ENCODE data around the gene PHRF1. TPM values are rescaled to one million over a fixed set of nuclear protein-coding genes. Genes with fewer than 3 reads are reported as not detected.

PHRF1 gene
- total and polyA plus RNA-seq, 2 of the 4 experiments (the other 2 are of a cell fraction) = 10.9 to 17.5 TPM

DNA sequence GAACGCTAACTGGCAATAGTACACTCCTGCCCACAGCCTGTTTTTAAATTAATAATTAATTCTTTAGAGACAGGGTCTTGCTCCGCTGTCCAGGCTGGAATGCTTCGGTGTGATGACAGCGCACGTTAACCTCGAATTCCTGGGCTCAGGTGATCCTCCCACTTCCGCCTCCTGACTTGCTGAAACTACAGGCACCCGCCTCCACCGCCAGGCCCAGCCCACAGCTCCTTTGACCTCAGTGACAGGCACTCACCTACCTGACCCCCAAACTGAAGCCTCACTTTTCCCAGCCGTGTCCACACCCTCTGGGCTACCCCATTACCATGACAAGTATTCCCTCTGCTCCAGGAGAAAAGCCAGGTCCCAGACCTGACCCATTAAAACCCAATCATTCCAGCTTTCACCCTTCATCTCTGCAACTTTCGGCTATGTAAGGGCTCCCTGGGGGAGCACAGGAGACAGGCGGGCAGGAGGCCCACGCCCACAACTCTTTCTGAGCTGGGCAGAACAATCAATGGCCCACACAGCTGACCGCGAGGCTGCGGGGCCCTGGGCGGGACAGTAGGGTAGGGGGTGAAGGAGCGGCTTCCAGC, 16.5 kb upstream of the PHRF1 start (continued):
- no peak for TF ChIP-seq CEBPB (IDR thresholded peaks at IDR 0.05; ENCODE audit: low read depth, low read length)

DNA sequence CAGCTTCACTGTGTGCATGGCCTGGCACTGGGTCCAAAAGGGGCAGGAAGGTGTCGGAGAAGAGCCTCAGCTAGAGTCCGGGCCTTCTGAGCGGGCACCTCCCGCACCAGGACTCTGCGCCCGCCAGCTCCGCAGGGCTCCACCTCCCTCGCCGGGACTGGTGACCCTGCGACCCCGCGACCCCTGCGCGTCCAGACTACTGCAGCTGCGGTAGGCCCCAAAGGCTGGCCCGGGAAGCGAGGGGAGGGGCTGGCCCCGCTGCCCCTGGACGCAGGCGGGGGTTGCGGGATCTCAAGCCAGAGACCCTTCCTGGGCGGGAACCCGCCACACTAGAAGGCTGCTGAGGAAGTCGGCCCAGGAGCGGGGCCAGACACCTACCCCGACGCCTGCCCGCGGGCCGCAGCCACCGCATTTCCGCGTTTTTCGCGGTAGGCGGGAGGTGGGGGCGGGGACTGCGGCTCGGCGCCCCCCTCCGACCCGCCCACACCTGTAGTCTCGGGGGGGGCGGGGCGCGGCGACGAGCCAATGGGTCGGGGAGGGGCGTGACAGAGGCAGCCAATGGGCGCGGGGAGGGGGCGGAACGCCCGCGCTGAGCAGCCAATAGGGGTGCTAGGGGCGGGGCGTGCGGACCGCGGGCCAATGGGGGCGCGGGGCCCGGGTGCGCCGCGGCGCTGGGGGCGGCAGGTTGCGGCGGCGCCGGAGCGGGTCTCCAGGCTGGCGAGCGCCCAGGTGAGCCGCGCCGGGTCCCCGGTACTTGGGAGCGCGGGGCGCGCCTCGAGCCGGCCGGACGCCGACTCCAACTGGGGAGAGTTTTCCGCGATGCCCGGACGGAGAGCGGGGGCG, 15.7 kb upstream of the PHRF1 start, which contains the start of the genes LMNTD2 and RASSF7:
LMNTD2 (minus strand) TSS at position 434 of the 843 bp plus-strand sequence; CDS start at position 412, 22 bp downstream.
RASSF7 (plus strand) TSS at position 666 of the 843 bp plus-strand sequence. CDS start 799 bp downstream, outside the sequence.
- H3K9ac ChIP-seq (ENCODE audit: low read depth, low read length) = peak within 1 kb of the TSS; percentile 17; the same call in 1 of the 2 replicates
- H3K23ac ChIP-seq (ENCODE audit: low read depth, low read length) = no peak within 1 kb of the TSS
- peak within 1 kb of the TSS; percentile 31 for H2BK5ac ChIP-seq (ENCODE audit: low read depth, low read length, poor library complexity, severe bottlenecking)
- ATAC-seq (ENCODE audit: low read depth) (peak; percentile 99), DNase-seq (peak; percentile 70)
- H3K18ac ChIP-seq (ENCODE audit: low read depth, low read length) = no peak within 1 kb of the TSS
- 5% methylated on average over 28 of the region's 95 CpGs; no CpG with 5 or more reads in 1 of the 2 experiments for WGBS, 2 experiments (ENCODE audit: extremely low coverage in 2 of 2, insufficient read length in 1 of 2)
- peak within 1 kb of the TSS; percentile 4; the same call in 1 of the 2 replicates for H3K27ac ChIP-seq (ENCODE audit: insufficient read depth, low read length)
- H3K4me1 ChIP-seq (ENCODE audit: control insufficient read depth, insufficient read depth, low read length) = peaks cover 9% of the 10 kb centered on the region
- peak within 1 kb of the TSS; percentile 70 for H3K4me2 ChIP-seq (ENCODE audit: low read depth, low read length)
- H3K9me1 ChIP-seq (ENCODE audit: insufficient read depth, low read length) = peaks cover 5% of the 10 kb centered on the region; the same call in 1 of the 2 replicates
- H2BK20ac ChIP-seq (ENCODE audit: low read depth, low read length) = no peak within 1 kb of the TSS
- H2AK9ac ChIP-seq (replicated peaks; ENCODE audit: low read depth, low read length, poor library complexity) = peak within 1 kb of the TSS; percentile 80
- peak within 1 kb of the TSS; percentile 64 to 83; a peak in 3 of 4 replicates for H4K8ac ChIP-seq (ENCODE audit: low read depth in 2 of 2, low read length in 2 of 2)
- H2AFZ ChIP-seq (replicated peaks; ENCODE audit: low read length, poor library complexity) = peak within 1 kb of the TSS; percentile 97
- in situ Hi-C loops (cut with MboI; ENCODE audit: low sequenced_read_pairs) = no loop called here
- H3K4ac ChIP-seq (ENCODE audit: low read depth, low read length) = peak within 1 kb of the TSS; percentile 78
- H3K14ac ChIP-seq (replicated peaks; ENCODE audit: low read depth, low read length) = peak within 1 kb of the TSS; percentile 52; the same call in 1 of the 2 replicates
- peaks cover 35% of the 10 kb centered on the region for H3K27me3 ChIP-seq (ENCODE audit: control insufficient read depth, insufficient read depth, low read length)
- H2BK15ac ChIP-seq (ENCODE audit: low read depth, low read length) = no peak within 1 kb of the TSS
- intact Hi-C loops (cut with micrococcal nuclease) = no loop called here
- H3K79me1 ChIP-seq (ENCODE audit: low read depth in 1 of 2, low read length in 2 of 2) = peaks cover 11 to 16% of the 10 kb centered on the region in 2 experiments; a peak in 3 of 4 replicates
- CTCF ChIA-PET = no interaction called here
- peak within 1 kb of the TSS; percentile 88 for H2AK5ac ChIP-seq (ENCODE audit: low read depth, low read length)
- POLR2A ChIA-PET (ENCODE audit: unreplicated experiment) = no interaction called here
- no peak within 1 kb of the TSS for H2BK120ac ChIP-seq (ENCODE audit: low read depth, low read length)
- no peak within 1 kb of the TSS for H3K56ac ChIP-seq (ENCODE audit: extremely low read depth, insufficient read depth, low read length)
- no peaks in the 10 kb centered on the region for H3K36me3 ChIP-seq (ENCODE audit: control insufficient read depth, insufficient read depth, low read length)
- peak within 1 kb of the TSS; percentile 97 for H3K4me3 ChIP-seq (ENCODE audit: insufficient read depth, low read depth, low read length)
- H3K9me3 ChIP-seq (ENCODE audit: control insufficient read depth, insufficient read depth, low read length) = no peaks in the 10 kb centered on the region
- dilution Hi-C loops (cut with HindIII; ENCODE audit: low sequenced_read_pairs, unreplicated experiment) = no loop called here
- H4K91ac ChIP-seq (ENCODE audit: insufficient read depth, low read depth, low read length) = peak within 1 kb of the TSS; percentile 50; the same call in 1 of the 2 replicates
- peak within 1 kb of the TSS; percentile 49 for H4K5ac ChIP-seq (ENCODE audit: low read depth, low read length)
- H4K20me1 ChIP-seq (ENCODE audit: insufficient read depth, low read length) = peaks cover 14% of the 10 kb centered on the region
- no TSS peak for BruUV-seq (replicated peaks)
- TF ChIP-seq POLR2A (IDR thresholded peaks at IDR 0.05; ENCODE audit: low read depth, low read length) (no peak; the same call in 1 of the 2 replicates), FOS (IDR thresholded peaks at IDR 0.05; ENCODE audit: low read depth, low read length) (peak; percentile 58), NFE2L2 (IDR thresholded peaks at IDR 0.05; ENCODE audit: low read depth, low read length) (no peak), MXI1 (IDR thresholded peaks at IDR 0.05; ENCODE audit: borderline replicate concordance, low read depth, low read length) (0 out of 2 replicates have a peak, but pooled peaks have one; percentile 18), SMC3 (IDR thresholded peaks at IDR 0.05; ENCODE audit: low read depth, low read length) (no peak), RCOR1 (IDR thresholded peaks at IDR 0.05; ENCODE audit: insufficient replicate concordance, low read length) (no peak), RAD21 (IDR thresholded peaks at IDR 0.05; ENCODE audit: low read length) (no peak), MAFK (IDR thresholded peaks at IDR 0.05; ENCODE audit: low read depth, low read length) (no peak), BHLHE40 (IDR thresholded peaks at IDR 0.05; ENCODE audit: low read depth, low read length) (no peak), CEBPB (IDR thresholded peaks at IDR 0.05; ENCODE audit: low read depth, low read length) (no peak), RFX5 (IDR thresholded peaks at IDR 0.05; ENCODE audit: low read depth, low read length) (no peak), CHD1 (IDR thresholded peaks at IDR 0.05; ENCODE audit: low read depth, low read length) (no peak)
- TF ChIP-seq, protein P1, sequence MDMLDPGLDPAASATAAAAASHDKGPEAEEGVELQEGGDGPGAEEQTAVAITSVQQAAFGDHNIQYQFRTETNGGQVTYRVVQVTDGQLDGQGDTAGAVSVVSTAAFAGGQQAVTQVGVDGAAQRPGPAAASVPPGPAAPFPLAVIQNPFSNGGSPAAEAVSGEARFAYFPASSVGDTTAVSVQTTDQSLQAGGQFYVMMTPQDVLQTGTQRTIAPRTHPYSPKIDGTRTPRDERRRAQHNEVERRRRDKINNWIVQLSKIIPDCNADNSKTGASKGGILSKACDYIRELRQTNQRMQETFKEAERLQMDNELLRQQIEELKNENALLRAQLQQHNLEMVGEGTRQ (IDR thresholded peaks at IDR 0.05; ENCODE audit: low read depth, low read length) = peak; percentile 51
- TF ChIP-seq, protein P2, sequence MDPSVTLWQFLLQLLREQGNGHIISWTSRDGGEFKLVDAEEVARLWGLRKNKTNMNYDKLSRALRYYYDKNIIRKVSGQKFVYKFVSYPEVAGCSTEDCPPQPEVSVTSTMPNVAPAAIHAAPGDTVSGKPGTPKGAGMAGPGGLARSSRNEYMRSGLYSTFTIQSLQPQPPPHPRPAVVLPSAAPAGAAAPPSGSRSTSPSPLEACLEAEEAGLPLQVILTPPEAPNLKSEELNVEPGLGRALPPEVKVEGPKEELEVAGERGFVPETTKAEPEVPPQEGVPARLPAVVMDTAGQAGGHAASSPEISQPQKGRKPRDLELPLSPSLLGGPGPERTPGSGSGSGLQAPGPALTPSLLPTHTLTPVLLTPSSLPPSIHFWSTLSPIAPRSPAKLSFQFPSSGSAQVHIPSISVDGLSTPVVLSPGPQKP (IDR thresholded peaks at IDR 0.05; ENCODE audit: borderline replicate concordance, low read depth, low read length) = no peak

Measured in IMR-90 (cell line).